Fibroblast of villous mesenchyme (primary cell): Measurements from ENCODE around the gene ACBD4. TPM values are rescaled to one million over a fixed set of nuclear protein-coding genes. Genes with fewer than 3 reads are reported as not detected.

Source experiments
- DNase-seq: peaks from one replicate; pipeline ENCODE4 v3.0.0-alpha.2; 2010; ENCODE audit warnings: low read depth
- H3K4me3 ChIP-seq: 2 replicates; pipeline ENCODE4 v1.5.1; 2011; ENCODE audit warnings: low read depth, mild to moderate bottlenecking, low read length
- total RNA-seq: library from RNA; depleted of rRNA; stranded (reverse); fragments of >200 nt; gene quantifications from 2 replicates; pipeline ENCODE4 v1.2.3, GENCODE V29; 2012
- TF ChIP-seq, protein P1 (sequence below): IDR thresholded peaks from 2 replicates; pipeline ENCODE4 v1.5.1; 2012; ENCODE audit warnings: low read depth, mild to moderate bottlenecking, low read length; ENCODE audit not compliant: insufficient read depth

ACBD4 gene, protein sequence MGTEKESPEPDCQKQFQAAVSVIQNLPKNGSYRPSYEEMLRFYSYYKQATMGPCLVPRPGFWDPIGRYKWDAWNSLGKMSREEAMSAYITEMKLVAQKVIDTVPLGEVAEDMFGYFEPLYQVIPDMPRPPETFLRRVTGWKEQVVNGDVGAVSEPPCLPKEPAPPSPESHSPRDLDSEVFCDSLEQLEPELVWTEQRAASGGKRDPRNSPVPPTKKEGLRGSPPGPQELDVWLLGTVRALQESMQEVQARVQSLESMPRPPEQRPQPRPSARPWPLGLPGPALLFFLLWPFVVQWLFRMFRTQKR
- 6.1 and 6.9 TPM in 2 replicates for total RNA-seq

DNA sequence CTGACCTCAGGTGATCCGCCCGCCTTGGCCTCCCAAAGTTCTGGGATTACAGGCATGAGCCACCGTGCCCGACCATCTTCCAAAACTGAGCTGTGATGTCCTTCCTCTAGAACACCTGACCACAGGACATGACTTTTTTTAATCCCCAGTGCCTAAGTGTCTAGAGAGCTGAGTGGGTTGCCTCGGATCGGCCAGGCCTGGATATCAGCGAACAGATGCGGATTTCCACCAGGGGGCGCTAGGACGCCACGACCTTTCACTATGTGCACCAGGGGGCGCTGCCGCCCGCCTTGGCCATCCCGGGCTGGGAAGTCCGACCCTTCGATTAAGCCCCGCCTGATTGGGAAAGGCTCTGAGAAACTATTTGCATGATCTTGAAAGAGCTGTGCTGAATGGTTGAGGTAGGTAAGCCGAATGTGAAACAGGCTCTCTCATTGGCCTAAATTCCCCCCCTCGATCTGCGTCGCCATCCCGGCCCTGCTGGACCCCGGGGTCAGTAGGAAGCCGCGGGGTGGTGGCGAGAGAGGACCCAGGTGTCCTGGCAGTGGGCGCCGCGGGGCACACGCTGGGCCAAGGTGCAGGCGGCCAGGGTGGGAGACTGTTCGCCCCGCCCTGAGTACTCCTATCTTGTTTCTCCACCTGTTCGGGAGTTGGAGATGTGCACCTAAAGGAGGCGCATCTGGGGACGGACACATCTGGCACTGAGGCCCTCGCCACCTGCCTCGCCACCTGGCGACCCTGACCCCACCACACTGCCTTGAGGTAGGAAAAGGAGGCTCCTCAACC lies at the start of gene ACBD4:
Gene ACBD4, plus strand, starts transcription at position 496 of the 786 bp plus-strand sequence. CDS start 458 bp downstream, outside the sequence.
- TF ChIP-seq, protein P1, sequence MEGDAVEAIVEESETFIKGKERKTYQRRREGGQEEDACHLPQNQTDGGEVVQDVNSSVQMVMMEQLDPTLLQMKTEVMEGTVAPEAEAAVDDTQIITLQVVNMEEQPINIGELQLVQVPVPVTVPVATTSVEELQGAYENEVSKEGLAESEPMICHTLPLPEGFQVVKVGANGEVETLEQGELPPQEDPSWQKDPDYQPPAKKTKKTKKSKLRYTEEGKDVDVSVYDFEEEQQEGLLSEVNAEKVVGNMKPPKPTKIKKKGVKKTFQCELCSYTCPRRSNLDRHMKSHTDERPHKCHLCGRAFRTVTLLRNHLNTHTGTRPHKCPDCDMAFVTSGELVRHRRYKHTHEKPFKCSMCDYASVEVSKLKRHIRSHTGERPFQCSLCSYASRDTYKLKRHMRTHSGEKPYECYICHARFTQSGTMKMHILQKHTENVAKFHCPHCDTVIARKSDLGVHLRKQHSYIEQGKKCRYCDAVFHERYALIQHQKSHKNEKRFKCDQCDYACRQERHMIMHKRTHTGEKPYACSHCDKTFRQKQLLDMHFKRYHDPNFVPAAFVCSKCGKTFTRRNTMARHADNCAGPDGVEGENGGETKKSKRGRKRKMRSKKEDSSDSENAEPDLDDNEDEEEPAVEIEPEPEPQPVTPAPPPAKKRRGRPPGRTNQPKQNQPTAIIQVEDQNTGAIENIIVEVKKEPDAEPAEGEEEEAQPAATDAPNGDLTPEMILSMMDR, result peak; percentile 100
- peak within 1 kb of the TSS; percentile 69 for H3K4me3 ChIP-seq
- peak; percentile 98 for DNase-seq

DNA sequence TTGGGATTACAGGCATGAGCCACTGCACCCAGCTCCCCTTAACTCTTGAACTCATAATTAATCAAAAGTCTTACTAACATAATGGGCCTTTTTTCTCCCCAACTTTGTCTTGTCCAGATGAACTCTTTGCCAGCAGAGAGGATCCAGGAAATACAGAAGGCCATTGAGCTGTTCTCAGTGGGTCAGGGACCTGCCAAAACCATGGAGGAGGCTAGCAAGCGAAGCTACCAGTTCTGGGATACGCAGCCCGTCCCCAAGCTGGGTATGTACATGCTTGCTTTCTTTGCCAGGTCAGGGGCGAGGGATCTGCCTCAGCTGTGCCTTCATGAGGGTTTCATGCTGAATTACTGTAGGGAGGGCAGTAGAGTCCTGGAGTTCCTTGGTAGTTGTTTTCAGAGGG lies 49.1 kb upstream of the ACBD4 start:
- no peak for DNase-seq
- TF ChIP-seq, protein P1, result no peak
- no peak overlapping the region for H3K4me3 ChIP-seq

DNA sequence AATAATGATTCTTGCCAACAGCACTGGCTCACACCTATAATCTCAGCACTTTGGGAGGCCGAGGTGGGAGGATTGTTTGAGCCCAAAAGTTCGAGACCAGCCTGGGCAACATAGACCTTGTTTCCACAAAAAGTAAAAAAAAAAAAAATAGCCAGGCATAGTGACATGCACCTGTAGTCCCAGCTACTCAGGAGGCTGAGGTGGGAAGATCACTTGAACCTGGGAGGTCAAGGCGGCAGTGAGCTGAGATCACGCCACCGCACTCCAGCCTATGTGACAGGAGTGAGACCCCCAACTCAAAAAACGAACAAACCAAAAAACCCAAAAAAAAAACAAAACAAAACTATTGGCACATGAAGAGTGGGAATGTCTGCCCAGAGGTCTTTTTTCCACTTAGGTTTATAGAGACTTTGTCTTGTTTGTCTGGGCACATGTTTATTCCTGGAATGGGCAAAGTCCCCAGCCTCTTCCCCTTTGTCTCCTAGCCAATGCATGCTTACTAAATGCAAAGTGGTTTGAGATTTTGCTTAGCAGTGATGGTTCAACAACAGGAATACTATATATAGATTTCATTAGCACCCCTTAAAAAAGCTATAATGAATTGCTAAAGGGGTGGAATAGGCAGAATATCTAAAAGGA lies 48.5 kb upstream of the ACBD4 start:
- H3K4me3 ChIP-seq, result no peak overlapping the region
- TF ChIP-seq, protein P1, result no peak
- DNase-seq, result no peak

DNA sequence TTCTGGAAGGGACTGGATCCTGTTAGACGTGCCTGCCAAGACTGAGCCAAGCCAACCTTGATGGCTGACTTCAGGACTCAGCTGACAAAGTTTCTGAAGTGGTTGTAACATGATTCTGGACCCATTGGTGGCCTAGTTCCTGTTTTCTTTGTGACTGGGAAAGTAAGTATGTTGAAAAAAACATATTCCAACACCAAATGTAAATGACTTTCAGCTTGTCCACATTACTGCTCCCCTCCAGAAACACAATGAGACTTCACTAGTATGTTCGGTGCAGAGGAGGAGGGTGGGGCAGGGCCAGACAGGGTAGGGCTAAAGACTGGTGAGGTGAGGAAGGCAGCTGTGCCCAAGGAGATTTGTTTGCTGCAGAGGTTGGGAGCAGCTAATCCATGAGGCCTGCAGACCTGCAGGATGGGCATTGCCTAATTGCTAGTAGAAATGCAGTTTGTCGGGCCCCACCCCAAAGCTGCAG lies 47.9 kb upstream of the ACBD4 start:
- DNase-seq, result peak; percentile 37

DNA sequence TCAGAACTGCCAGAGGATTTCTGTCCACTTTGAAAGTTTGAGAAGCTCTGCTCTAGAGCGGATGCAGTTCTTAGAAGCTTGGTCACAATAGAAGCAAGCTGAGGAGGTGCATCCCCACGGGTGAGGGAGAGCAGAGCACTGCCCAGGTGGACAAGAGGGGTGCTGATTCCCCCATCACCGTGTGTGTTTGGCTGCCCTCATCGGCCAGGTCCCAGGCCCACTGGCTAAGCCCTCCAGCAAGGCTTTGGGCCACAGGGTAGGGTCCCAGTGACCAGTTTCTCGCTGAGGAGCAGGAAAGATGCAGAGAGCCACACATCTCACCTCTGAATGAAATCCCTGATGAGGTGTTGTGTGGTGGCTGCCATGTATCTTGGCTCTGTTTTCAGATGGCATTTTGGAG lies 47.5 kb upstream of the ACBD4 start:
- no peak for DNase-seq
- no peak overlapping the region for H3K4me3 ChIP-seq
- TF ChIP-seq, protein P1, result no peak

More for the DNA sequence above, 47.9 kb upstream of the ACBD4 start:
- H3K4me3 ChIP-seq, result no peak overlapping the region
- TF ChIP-seq, protein P1, result no peak

DNA sequence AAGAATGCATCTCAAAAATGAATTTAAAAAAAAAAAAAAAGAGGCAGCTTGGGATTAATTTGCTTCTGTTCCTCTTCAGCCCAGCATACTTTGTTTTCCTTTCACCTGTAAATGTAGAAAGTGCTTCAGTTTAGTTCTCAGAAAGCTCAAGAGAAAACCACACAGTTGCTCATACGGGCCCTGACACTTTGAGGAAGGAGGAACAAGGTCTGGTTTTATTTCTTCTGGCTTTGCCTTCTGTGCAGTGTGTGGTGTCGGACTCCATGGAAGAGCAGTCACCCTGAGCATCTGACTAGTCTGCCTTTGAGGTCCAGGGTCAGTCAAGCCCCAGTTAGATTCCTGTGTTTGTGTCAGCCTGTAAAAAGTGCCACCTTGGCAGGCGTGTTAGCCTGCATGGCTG lies 46.7 kb upstream of the ACBD4 start:
- no peak overlapping the region for H3K4me3 ChIP-seq
- TF ChIP-seq, protein P1, result no peak
- DNase-seq, result no peak
